Fibroblast of mammary gland (primary cell): Measurements from ENCODE around the gene PDZRN3.

Source experiments
- DNase-seq: peaks from one replicate; pipeline ENCODE4 v3.0.0-alpha.2; 2010; ENCODE audit warnings: low read depth
- H3K4me3 ChIP-seq: 2 replicates; pipeline ENCODE4 v1.5.1; 2011; ENCODE audit warnings: low read depth, mild to moderate bottlenecking, low read length, moderate library complexity; ENCODE audit not compliant: control insufficient read depth
- TF ChIP-seq, protein P1 (sequence below): conservative IDR thresholded peaks from 2 replicates; pipeline ENCODE4 v1.5.1; 2011; ENCODE audit warnings: low read depth, low read length, inconsistent platforms; ENCODE audit not compliant: control insufficient read depth, insufficient read depth

PDZRN3 gene

DNA sequence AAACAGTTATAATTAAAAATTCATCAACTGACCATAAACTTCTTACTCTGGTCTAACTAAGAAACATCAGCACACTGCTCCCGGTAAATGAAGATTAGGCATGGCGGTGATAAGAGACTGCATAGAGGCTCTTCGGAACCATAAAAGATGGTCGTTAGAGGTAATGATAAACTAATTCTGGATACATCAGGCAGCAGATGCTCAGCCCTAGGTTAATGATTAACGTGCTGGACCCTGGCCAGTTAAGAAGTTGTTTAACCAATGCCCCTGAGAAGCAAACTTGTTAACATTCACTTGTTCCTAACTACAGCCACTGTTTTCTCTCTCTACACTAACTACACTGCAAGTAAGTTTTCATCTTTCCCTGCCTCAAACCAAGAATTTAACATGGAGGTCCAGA lies 111.5 kb downstream of the PDZRN3 start:
- DNase-seq, result no peak
- TF ChIP-seq, protein P1, sequence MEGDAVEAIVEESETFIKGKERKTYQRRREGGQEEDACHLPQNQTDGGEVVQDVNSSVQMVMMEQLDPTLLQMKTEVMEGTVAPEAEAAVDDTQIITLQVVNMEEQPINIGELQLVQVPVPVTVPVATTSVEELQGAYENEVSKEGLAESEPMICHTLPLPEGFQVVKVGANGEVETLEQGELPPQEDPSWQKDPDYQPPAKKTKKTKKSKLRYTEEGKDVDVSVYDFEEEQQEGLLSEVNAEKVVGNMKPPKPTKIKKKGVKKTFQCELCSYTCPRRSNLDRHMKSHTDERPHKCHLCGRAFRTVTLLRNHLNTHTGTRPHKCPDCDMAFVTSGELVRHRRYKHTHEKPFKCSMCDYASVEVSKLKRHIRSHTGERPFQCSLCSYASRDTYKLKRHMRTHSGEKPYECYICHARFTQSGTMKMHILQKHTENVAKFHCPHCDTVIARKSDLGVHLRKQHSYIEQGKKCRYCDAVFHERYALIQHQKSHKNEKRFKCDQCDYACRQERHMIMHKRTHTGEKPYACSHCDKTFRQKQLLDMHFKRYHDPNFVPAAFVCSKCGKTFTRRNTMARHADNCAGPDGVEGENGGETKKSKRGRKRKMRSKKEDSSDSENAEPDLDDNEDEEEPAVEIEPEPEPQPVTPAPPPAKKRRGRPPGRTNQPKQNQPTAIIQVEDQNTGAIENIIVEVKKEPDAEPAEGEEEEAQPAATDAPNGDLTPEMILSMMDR, result no peak
- H3K4me3 ChIP-seq, result no peak overlapping the region

DNA sequence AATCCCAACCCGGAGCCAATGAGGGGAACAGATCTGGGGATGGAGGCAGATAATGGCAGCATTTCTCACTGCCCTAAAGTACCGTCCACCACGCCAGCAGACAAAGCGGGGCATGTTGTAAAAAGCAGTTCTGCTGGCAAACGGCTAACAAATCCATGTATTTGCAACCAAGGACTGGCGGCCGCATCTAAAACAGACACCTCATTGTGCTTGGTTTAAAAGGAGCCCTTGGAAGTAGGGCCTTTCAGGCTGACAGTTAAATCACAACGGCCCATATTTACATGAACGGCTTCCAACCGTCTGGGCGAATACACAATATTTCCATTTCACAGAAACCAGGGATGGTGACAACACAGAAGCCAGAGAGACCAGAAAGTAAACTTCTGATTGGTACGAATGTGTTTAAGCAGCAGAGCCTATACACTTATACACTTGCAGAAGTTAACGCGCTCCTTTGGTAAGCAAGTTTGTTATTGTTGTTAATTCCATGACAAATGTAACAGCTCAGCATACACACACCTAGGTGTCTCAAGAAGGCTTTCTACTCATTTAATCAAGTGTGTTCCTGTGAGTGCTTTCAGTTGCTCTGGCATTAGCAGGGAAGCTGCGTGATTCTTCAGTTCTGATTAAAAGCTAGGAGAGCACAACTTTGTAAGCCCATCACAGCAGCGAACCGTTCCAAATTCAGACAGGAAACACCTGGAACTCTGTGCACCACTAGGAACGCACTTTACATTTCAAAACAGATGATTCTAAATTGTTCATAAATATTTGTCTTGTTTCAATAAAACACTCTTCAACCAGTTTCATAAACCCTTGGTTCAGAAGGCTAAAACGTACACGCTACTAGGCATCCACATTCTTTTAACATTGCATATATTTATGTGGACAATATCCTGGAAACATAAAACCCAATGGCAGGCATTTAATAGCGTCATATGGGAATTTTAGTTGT lies 112.9 kb downstream of the PDZRN3 start:
- DNase-seq, result no peak
- H3K4me3 ChIP-seq, result no peak overlapping the region
- TF ChIP-seq, protein P1, result no peak

DNA sequence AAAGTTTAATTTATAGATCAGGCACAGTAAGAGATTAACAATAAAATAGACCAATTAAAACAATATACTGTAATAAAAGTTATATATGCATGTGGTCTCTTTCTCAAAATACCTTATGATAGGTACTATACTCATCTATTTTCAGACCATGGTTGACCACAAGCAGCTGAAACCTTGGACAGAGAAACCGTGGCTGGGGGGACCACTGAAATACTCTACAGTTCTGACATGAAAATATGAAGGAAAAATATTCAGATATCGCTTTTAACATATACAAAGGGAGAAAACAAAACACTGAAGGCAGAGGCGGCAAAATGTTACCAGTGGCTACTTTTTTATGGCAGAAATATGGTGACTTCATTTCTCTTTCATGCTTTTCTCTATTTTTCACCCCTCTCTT lies 114.0 kb downstream of the PDZRN3 start:
- no peak overlapping the region for H3K4me3 ChIP-seq
- no peak for DNase-seq
- TF ChIP-seq, protein P1, result no peak

DNA sequence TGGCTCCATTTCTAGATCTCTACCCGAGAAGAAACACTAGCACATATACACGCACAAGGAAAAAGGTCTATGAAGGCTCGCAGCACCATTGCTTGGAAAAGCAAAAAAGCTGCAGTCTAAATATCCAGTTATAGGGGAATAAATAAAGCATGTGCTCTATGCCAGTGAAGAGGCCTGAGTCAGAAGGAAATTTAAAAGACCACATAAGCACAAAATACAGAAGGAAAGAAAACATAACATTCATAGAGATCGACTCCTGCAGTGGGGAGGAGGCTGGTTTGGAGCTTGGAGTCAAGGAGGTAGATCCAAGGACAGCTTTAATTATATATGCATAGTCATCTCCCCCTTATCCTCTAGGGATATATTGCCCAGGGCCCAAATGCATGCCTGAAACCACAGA lies 114.4 kb downstream of the PDZRN3 start:
- no peak for DNase-seq
- TF ChIP-seq, protein P1, result no peak
- H3K4me3 ChIP-seq, result no peak overlapping the region

DNA sequence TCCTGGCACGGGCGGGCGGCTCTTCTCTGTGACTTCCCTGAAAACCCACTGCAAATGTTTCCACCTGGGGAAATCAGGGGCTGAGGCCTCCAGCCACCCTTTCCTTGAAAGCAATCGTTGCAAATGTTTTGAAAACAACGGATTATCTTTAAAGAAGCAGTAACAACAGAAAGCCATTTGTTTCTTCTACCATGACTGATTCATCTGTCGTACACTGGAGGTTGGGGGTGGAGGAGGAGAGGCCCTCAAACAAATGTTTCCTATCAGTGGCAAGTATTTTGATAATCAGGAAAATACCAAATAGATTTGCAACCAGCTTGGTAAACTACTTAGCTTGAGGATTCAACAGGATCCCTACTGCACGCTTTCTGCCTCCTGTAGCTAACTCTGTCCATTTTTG lies 114.9 kb downstream of the PDZRN3 start:
- TF ChIP-seq, protein P1, result no peak
- DNase-seq, result no peak
- no peak overlapping the region for H3K4me3 ChIP-seq

DNA sequence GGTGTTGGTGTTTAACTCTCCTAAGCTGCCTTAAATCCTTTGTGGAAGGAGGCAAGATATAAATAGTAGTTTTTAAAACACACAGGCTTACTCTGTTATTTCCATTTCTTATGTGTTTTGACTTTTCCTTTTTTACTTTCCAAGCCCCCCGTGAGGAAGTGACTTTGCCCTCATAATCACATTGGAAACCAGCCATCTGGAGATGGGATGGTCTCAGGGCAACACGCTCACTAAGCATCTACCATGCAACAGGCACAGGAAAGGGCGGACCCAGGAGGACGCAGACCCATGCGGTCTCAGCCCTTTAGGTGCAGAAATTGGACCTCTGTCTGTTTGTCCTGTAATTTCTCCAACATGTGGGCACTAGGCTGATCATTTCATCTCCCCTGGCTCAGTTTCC lies 115.7 kb downstream of the PDZRN3 start:
- no peak for DNase-seq
- no peak overlapping the region for H3K4me3 ChIP-seq
- TF ChIP-seq, protein P1, result no peak
